Measurements from ENCODE around the gene CRYGA. TPM values are rescaled to one million over a fixed set of nuclear protein-coding genes. Genes with fewer than 3 reads are reported as not detected.
"Not testable (repeated sequence)": the region's sequence is repeated elsewhere in the genome, so short reads cannot be mapped to it uniquely, and the experiment has no call there.

CRYGA gene
- total RNA-seq, 1 donor from 2014 or later: not detected

GRCh38 chr2:208142925-208143799, 20.2 kb downstream of the CRYGA start:
- Mint-ChIP-seq H3K27me3 (ENCODE audit: unreplicated experiment) (peaks cover 5% of the 10 kb centered on the region), H3K36me3 (ENCODE audit: low read depth, unreplicated experiment) (peaks cover 4% of the 10 kb centered on the region), H3K4me3 (ENCODE audit: unreplicated experiment) (no peak overlapping the region), H3K9me3 (ENCODE audit: unreplicated experiment) (no peaks in the 10 kb centered on the region), H3K4me1 (ENCODE audit: unreplicated experiment) (peaks cover 4% of the 10 kb centered on the region), H3K27ac (ENCODE audit: unreplicated experiment) (no peak overlapping the region)
- no peak for TF ChIP-seq CTCF (IDR thresholded peaks at IDR 0.05; ENCODE audit: unreplicated experiment)
- no peak for DNase-seq (ENCODE audit: low spot score)

GRCh38 chr2:208142240-208142924, 21.0 kb downstream of the CRYGA start:
- Mint-ChIP-seq H3K36me3 (ENCODE audit: low read depth, unreplicated experiment) (peaks cover 10% of the 10 kb centered on the region), H3K27me3 (ENCODE audit: unreplicated experiment) (peaks cover 7% of the 10 kb centered on the region), H3K27ac (ENCODE audit: unreplicated experiment) (no peak overlapping the region), H3K4me1 (ENCODE audit: unreplicated experiment) (peaks cover 4% of the 10 kb centered on the region), H3K9me3 (ENCODE audit: unreplicated experiment) (peaks cover 4% of the 10 kb centered on the region), H3K4me3 (ENCODE audit: unreplicated experiment) (no peak overlapping the region)
- no peak for TF ChIP-seq CTCF (IDR thresholded peaks at IDR 0.05; ENCODE audit: unreplicated experiment)
- no peak for DNase-seq (ENCODE audit: low spot score)

- Mint-ChIP-seq H3K9me3 (ENCODE audit: unreplicated experiment) (peaks cover 4% of the 10 kb centered on the region), H3K4me1 (ENCODE audit: unreplicated experiment) (no peaks in the 10 kb centered on the region), H3K27me3 (ENCODE audit: unreplicated experiment) (peaks cover 3% of the 10 kb centered on the region), H3K36me3 (ENCODE audit: low read depth, unreplicated experiment) (peaks cover 16% of the 10 kb centered on the region), H3K27ac (ENCODE audit: unreplicated experiment) (no peak overlapping the region), H3K4me3 (ENCODE audit: unreplicated experiment) (no peak overlapping the region)
- no peak for TF ChIP-seq CTCF (IDR thresholded peaks at IDR 0.05; ENCODE audit: unreplicated experiment)
- DNase-seq (ENCODE audit: low spot score): no peak
These were observed 23.9 kb downstream of the CRYGA start for GRCh38 chr2:208139447-208139846.

- H3K36me3 Mint-ChIP-seq (ENCODE audit: low read depth, unreplicated experiment): peaks cover 16% of the 10 kb centered on the region
- H3K4me3 Mint-ChIP-seq (ENCODE audit: unreplicated experiment); H3K9me3 Mint-ChIP-seq (ENCODE audit: unreplicated experiment); DNase-seq (ENCODE audit: low spot score); H3K4me1 Mint-ChIP-seq (ENCODE audit: unreplicated experiment); H3K27ac Mint-ChIP-seq (ENCODE audit: unreplicated experiment); H3K27me3 Mint-ChIP-seq (ENCODE audit: unreplicated experiment): not testable (repeated sequence)
These were observed 25.1 kb downstream of the CRYGA start for GRCh38 chr2:208138334-208138733.

- H3K36me3 Mint-ChIP-seq (ENCODE audit: low read depth, unreplicated experiment): peaks cover 16% of the 10 kb centered on the region
- no peak for DNase-seq (ENCODE audit: low spot score)
- peaks cover 4% of the 10 kb centered on the region for H3K9me3 Mint-ChIP-seq (ENCODE audit: unreplicated experiment)
- no peaks in the 10 kb centered on the region for H3K4me1 Mint-ChIP-seq (ENCODE audit: unreplicated experiment)
- H3K4me3 Mint-ChIP-seq (ENCODE audit: unreplicated experiment): no peak overlapping the region
- H3K27me3 Mint-ChIP-seq (ENCODE audit: unreplicated experiment): peaks cover 7% of the 10 kb centered on the region
- TF ChIP-seq CTCF (IDR thresholded peaks at IDR 0.05; ENCODE audit: unreplicated experiment): no peak
- no peak overlapping the region for H3K27ac Mint-ChIP-seq (ENCODE audit: unreplicated experiment)
These were observed 26.7 kb downstream of the CRYGA start for GRCh38 chr2:208136716-208137094.
